NCI-H526 treated with DMSO at 0.1 percent for 48 hours (cell line): ENCODE data around the gene TRPC4.

Experiments used
- DNase-seq: peaks from one replicate; lab custom pipeline; 2025; lab: John Stamatoyannopoulos, UW

TRPC4 gene

GRCh38 chr13:37716420-37717195 is 153.0 kb downstream of the TRPC4 start:
- no peak for DNase-seq

- no peak for DNase-seq
Measured at GRCh38 chr13:37715606-37716015, 154.0 kb downstream of the TRPC4 start.

GRCh38 chr13:37709318-37709717 is 160.3 kb downstream of the TRPC4 start:
- DNase-seq = no peak

DNA sequence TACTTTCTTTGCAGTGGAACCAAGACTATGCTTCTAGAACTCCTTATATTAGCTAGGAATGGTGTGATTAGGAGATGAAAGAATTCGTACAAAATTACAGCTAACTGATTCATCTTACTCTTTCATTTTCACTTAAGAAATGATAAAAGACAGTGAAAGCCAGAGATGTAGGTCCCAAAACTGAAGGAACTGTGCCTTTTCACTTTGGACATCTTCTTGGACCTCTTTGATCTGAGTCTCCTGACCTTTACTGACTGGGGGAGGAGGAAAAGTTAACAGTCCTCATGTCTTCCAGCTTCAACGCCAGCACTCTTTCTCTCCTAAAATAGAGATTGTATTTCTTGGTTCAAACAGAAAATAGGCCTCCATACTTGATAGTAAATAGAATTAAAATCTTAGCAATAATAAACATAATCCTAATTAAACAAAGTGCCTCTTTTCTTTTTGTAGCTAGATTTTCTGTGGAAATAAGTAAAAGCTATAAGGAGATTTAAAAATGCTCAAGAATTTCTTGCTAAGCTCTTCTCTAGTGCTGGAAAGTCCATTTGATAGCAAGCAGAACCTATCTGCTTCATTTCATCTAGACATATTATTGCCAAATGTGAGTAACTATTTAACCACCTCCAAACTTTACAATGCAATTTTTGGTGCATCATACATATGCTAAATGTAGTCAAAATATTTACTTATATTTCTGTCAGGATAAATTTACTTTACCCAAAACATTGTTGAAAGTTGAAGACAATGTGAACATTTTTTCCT is 161.7 kb downstream of the TRPC4 start:
- DNase-seq = no peak

DNA sequence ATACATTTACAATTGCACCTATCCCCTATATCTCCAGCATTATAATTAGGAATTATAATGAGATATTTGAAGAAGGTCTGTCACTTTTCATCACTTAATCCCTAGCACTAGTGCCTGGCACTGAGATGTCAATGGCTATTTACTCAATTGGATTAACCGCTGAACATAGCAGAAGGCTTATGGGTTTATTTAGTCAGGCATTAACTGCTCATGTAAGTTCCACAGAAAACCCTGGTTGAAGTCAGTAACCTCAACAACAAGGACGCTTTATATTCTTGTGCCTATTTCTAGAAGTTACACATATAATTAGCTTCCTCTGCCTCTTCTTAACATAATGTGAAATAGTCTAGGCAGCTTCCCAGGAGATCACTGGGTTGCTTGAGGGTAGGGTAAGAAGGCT is 163.5 kb downstream of the TRPC4 start:
- no peak for DNase-seq

- DNase-seq = no peak
Measured at GRCh38 chr13:37701972-37702371, 167.6 kb downstream of the TRPC4 start.

DNA sequence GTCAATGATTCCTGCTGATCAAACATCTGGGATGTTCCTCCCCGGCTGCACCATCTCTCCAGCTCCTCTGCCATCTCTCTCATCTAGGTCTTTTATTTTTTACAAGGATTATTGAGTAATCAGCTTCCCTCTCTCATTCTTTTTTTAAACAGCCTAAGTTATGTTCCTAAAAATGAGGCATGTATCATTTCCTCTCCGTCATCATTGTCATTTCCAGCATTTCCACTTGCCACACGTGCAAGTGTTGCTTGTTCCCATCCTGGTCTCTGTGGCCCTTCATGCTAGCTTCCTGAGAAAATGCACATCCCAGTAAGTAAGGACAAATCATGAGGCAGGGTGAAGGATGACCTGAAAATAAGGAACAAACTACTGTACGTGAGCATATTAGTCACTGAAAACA is 168.3 kb downstream of the TRPC4 start:
- no peak for DNase-seq

GRCh38 chr13:37700887-37701286 is 168.7 kb downstream of the TRPC4 start:
- DNase-seq = no peak

GRCh38 chr13:37695200-37695599 is 174.4 kb downstream of the TRPC4 start:
- DNase-seq = no peak

DNA sequence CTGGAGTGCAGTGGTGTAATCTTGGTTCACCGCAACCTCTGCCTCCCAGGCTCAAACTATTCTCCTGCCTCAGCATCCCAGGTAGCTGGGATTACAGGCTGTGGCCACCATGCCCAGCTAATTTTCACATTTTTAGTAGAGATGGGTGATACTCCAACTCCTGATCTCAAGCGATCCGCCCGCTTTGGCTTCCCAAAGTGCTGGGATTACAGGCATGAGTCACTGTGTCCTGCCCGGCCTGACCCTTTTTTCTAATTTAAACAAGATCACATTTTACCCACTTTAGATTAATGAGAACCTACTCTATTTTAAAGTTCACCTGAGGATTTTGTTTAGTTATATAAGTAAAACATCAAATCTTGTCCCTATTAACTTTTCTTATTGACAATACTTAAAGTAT is 179.2 kb downstream of the TRPC4 start:
- DNase-seq = no peak

DNA sequence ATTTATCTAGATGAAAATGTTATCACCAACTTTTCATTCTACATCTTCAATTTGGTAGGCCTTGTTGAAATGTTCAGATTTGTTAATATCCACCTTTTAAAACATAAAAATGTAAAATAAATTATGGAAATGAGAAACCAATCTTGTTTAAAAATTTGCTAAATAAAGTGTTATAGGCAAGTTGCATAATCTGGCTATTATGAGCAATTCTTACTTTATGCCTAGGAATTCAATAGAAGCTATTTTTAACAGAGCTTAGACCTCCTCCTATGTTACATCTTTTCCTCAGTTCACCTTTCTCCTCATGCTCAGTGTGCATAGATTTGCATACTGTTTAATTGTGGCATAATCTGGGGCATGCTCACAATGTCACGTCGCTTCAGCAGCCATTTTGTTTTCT is 183.1 kb downstream of the TRPC4 start:
- no peak for DNase-seq

DNA sequence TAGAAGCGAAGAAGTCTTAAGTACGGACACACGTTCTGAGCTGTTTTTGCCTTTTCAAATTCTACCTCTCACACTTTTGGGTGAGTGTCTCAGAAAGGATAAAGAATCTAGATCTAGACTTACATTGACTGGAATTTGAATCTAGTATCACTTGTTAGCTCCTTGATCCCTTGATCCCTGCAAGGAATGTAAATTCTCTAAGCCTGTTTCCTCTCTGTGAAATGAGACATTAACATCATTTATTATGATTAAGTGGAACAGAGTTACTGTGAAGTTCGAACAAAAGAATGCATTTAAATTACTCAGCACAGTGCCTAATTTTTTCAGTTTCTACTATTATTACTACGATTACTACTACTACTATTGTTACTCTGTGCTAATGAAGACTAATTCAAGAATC is 184.4 kb downstream of the TRPC4 start:
- DNase-seq = no peak

DNA sequence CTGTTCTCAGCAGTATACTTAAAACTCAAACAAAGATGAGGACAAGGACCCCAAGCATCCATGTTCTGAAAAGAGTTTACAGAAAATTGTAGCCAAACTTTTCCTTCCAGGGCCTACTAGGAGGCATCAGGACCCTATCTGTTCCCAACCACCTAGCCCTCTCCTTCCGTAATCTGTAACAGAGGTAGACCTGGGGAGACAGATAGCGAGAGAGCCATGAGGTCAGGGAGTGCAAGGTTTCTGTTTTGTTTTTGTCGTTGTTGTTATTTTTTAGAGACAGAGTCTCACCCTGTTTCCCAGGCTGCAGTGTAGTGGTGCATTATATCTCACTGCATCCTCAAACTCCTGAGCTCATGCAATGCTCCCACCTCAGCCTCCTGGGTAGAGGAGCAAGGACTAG is 187.1 kb downstream of the TRPC4 start:
- no peak for DNase-seq

DNA sequence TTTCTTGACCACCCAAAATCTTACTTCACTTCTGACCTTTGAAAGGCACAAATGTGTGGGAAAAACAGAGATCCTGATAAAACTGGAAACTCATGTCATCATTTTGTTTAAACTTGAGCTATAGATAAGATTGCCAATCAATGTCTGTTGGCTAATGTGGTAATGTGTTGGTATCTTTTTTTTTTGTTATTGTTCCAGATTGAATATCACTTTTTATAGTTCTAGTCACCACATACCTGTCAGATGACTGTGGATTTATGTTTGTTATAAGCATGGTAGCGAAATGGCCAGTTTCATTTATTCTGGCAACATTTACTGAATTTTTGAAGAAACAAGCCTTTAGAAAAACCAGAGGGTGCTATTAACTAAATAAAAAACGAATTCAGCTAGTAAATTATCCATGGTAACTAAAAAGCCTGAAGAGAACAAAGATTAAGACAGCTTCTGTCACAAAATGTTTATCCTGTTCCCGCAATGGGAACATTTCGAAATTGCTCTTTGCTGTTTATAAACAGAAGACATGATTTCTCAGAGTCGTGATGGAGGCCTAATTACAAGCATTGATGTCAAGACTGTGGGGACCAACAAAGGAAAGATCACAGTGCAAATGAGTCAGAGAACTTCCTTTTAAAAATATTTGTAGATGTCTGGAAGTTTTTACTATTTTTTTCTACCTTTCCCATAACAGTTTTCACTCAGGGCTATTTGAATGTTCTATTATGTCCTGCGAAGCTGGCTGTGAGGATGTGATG is 188.1 kb downstream of the TRPC4 start:
- DNase-seq = no peak

- no peak for DNase-seq
Measured at GRCh38 chr13:37680137-37680536, 189.4 kb downstream of the TRPC4 start.

GRCh38 chr13:37679043-37679442 is 190.5 kb downstream of the TRPC4 start:
- DNase-seq = no peak

- no peak for DNase-seq
Measured at GRCh38 chr13:37669845-37670244, 199.7 kb downstream of the TRPC4 start.

DNA sequence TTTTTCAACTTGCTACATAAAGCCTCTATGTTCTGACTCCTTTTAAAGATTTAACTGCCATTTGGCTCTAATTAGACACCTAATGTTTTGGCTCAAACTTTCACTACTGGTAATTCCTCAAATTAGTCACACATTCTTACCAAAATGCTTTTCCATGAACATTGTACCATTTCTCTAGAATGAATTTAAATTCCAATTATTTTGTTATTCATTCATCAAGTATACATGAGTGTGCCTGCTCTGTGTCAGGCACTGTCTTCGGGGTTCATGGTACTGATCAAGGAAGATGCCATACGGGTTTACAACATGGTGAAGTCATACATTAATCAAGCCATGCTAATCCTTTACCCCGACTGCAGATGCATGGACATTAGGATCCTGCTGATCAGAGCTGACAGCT is 201.9 kb downstream of the TRPC4 start:
- no peak for DNase-seq

DNA sequence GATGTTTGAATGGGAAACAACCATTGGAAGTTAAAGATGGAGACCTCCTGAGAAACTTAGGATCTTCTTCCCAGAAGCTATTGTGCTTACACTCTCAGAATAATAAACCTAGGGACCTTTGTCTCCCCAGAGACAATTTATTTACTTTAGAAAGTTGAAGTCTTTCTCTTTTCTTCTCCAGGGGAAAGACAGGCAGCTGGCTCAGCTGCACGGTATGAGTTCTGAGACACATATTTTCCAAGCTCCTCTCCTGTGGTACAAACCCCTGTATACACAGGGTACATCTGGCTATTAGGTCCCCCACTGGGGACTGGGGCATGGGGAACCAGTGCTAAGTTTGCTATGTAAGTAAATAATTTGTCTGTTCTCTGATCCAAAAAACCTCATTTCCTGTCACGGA is 203.5 kb downstream of the TRPC4 start:
- DNase-seq = no peak

DNA sequence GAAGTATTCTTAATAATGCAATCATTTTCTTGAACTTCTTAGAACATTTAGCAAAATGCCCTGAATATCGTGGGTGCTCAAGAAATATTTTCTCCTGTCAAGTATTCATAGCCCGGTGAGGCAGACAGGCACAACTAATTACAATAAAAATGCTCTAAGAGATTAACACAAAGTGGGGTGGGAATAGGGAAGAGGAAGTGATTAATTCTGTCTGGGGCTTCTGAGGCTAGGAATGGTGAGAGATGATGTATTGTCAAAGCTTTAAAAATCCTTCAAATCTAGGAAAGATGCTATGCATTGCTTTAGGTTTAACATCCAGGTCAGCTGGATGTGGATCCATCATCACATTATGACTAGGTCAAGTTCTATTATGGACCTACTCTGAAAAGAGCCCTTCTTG is 204.2 kb downstream of the TRPC4 start:
- no peak for DNase-seq

DNA sequence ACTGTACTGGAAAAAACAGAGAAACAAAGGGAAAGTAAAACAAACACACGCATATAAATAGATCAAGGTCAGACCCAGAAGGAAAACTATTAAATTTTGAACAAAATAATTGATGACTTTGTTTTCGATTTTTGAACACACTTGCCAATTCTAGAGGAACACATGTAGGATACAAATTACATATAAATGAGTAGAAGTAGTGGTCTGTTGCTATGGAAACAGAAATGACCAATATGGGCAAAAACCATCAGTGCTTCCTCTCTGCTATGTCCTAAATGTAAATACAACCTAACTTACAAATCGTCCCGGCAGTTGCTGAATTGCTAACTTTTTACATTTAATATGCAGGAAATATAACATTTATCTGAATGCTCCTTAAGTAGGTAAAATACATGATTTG is 205.8 kb downstream of the TRPC4 start:
- no peak for DNase-seq

DNA sequence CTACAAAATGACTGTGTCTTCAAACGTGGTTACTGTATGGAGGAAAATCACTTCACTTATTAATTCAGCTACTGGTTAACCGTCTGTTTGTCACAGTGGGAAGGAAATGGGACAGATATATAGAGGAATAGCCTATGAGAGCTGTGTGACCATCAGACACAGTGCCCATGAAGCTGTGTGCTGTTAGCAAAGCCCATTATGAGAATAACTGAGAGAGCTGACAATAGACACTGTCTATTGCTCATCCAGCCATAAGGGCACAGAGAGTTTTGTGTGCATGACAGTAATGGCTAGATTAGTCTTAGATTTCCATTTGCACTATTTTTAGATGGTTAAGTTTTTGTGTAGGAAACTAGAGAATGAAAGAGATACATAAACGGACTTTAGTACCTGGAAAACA is 206.9 kb downstream of the TRPC4 start:
- no peak for DNase-seq

- DNase-seq = no peak
Measured at GRCh38 chr13:37657956-37658355, 211.6 kb downstream of the TRPC4 start.
